HT-29 (cell line): ENCODE measurements around the gene OR10G7. TPM values are rescaled to one million over a fixed set of nuclear protein-coding genes. Genes with fewer than 3 reads are reported as not detected.
"Not testable (repeated sequence)": the region's sequence is repeated elsewhere in the genome, so short reads cannot be mapped to it uniquely, and the experiment has no call there.

Source experiments
- DNase-seq: peaks from one replicate; pipeline ENCODE4 v3.0.0-alpha.2; 2015; ENCODE audit warnings: low spot score
- total RNA-seq: library from RNA; depleted of rRNA; stranded (reverse); fragments of >200 nt; shearing (Covaris generic); gene quantifications from 2 replicates; pipeline ENCODE4 v1.2.3, GENCODE V29; 2014; rRNA removed

The OR10G7 gene
- total RNA-seq, 1 experiment from 2014 or later = not detected

- DNase-seq = no peak
Observed at GRCh38 chr11:124039557-124039956, 1.6 kb downstream of the OR10G7 start.

GRCh38 chr11:124036666-124037065, 4.5 kb downstream of the OR10G7 start:
- DNase-seq = no peak

- DNase-seq = no peak
Observed at GRCh38 chr11:124026498-124026897, 14.6 kb downstream of the OR10G7 start, which contains the start of gene OR10G8. Gene OR10G8, plus strand, starts transcription at chr11:124026798. Its CDS starts 2,825 bp downstream, at chr11:124029623.

GRCh38 chr11:124015837-124016236, 25.3 kb downstream of the OR10G7 start:
- not testable (repeated sequence) for DNase-seq

GRCh38 chr11:124012697-124013096, 28.4 kb downstream of the OR10G7 start, which contains the start of gene OR10G4:
Gene OR10G4, plus strand, starts transcription at chr11:124012997. Its CDS starts 2,578 bp downstream, at chr11:124015575.
- no peak for DNase-seq

GRCh38 chr11:123995119-123995518, 46.0 kb downstream of the OR10G7 start, which contains the start of gene OR10G6:
Gene OR10G6, minus strand, starts transcription at chr11:123995161. Its CDS starts 0 bp downstream, at chr11:123995161.
- no peak for DNase-seq

Other genes with a start within 250 kb of the OR10G7 start
- gene OR6M1, start 235.0 kb downstream of the OR10G7 start, total RNA-seq = not detected in 2 replicates
- not detected in 2 replicates for gene TMEM225, start 155.7 kb downstream of the OR10G7 start, total RNA-seq
- not detected in 2 replicates for gene OR8D4, start 139.2 kb downstream of the OR10G7 start, total RNA-seq
- not detected in 2 replicates for gene OR4D5, start 101.7 kb downstream of the OR10G7 start, total RNA-seq
- not detected in 2 replicates for gene OR6T1, start 97.5 kb downstream of the OR10G7 start, total RNA-seq
- not detected in 2 replicates for gene OR10S1, start 63.5 kb downstream of the OR10G7 start, total RNA-seq
- gene OR10G6, start 46.2 kb downstream of the OR10G7 start, total RNA-seq = not detected in 2 replicates
- not detected in 2 replicates for gene OR10G4, start 28.3 kb downstream of the OR10G7 start, total RNA-seq
- gene OR10G9, start 18.3 kb downstream of the OR10G7 start, total RNA-seq = not detected in 2 replicates
- not detected in 2 replicates for gene OR10G8, start 14.5 kb downstream of the OR10G7 start, total RNA-seq
- gene VWA5A, start 74.1 kb upstream of the OR10G7 start, total RNA-seq = 0.18 and 0.81 TPM in 2 replicates
- not detected in 2 replicates for gene OR10D3, start 142.0 kb upstream of the OR10G7 start, total RNA-seq
- not detected in 2 replicates for gene OR8G1, start 199.8 kb upstream of the OR10G7 start, total RNA-seq
- not detected in 2 replicates for gene OR8G5, start 215.1 kb upstream of the OR10G7 start, total RNA-seq